Measurements from ENCODE around the gene ABHD16A. TPM values are rescaled to one million over a fixed set of nuclear protein-coding genes. Genes with fewer than 3 reads are reported as not detected.

Gene ABHD16A
- total RNA-seq, 2 experiments from 2014 or later = 33.3 to 35.8 TPM

DNA sequence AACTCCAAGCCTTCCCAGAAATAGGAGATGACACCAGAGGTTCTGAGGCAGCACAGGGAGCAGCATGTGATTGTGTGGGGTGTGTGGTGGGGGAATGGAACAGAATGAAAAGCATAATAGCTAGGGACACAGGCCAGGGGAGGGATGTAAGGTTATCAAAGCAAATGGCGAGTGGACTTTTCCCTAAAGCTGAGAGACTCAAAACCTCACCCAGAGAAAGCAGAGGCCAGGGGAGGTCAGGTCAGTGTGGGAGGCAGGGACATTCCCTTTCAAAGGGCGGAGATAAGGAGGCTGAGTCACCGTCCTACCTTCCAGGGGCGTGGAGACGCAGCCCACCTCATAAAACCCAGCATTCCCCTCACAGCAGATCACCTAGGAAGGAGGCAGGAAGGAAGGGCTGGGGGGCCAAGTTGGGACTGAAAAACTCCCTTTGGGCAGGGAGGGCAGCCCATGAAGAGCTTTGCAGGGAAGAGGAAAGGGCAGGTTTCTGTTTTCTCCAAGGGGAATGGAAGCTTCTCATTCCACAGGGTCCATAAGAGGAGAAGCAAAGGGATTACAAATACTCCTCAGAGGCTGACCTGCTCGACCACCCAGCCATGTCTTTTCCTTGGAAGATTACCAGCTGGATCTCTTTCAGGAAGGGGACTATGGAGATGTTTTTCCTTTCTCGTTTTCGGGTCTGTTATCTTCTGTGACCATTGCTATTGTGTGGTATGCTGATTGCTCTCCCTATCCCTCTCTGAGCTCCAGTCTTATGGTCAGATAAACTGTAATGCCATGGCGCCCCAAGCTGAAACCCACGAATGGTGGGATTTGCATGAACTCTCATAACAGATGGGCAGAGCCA, 12.7 kb downstream of the ABHD16A start:
- H3K9me3 Mint-ChIP-seq = no peaks in the 10 kb centered on the region
- H3K27me3 Mint-ChIP-seq = no peaks in the 10 kb centered on the region
- H3K36me3 Mint-ChIP-seq = peaks cover 11% of the 10 kb centered on the region
- no peak for DNase-seq
- H3K4me3 Mint-ChIP-seq = no peak overlapping the region
- peak overlapping the region; percentile 40 for H3K27ac Mint-ChIP-seq
- H3K4me1 Mint-ChIP-seq = peaks cover 2% of the 10 kb centered on the region

GRCh38 chr6:31689249-31690110, 13.6 kb downstream of the ABHD16A start:
- Mint-ChIP-seq H3K27ac (peak overlapping the region; percentile 16), H3K36me3 (peaks cover 11% of the 10 kb centered on the region), H3K27me3 (no peaks in the 10 kb centered on the region), H3K9me3 (no peaks in the 10 kb centered on the region), H3K4me1 (peaks cover 2% of the 10 kb centered on the region), H3K4me3 (no peak overlapping the region)
- no peak for DNase-seq

DNA sequence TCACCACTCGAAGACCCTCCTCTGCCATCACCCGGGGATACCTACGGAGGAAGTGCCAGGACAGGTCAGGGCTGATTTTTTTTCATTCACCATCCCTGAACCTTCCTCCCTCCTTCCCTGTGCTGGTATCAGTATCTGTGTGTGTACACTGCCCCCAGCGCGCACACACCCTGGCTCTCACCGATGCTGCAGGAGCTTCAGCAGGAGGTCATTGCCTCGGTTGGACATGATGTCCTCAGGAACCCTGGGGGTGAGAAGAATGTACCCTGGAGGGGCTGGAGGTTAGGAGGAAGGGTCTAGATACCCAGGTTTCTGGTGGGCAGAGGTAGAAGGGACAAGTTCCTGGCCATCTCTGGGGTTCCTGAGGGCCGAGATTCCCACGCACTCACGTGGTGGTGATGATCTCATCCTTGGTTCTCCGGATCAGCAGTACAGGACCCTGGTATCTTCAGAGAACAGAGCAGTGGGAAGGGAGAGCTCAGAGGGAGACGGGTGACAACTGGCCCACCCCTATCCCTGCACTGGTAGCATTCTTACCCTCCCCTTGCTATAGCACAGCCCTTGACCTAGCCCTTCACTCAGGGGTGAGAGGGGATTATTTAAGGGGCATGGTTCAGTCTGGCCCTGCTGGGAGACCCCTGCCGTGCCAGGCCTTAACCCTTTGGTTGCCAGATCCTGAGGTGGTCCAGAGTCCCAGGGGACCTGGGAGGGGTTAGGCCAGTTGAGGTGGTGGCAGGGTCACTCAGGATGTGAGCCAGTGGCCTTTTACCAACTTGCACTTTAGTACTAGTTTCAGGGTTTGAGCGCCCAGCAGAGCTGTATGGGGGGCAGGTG, 15.0 kb downstream of the ABHD16A start:
- peaks cover 8% of the 10 kb centered on the region for H3K36me3 Mint-ChIP-seq
- H3K4me1 Mint-ChIP-seq = peaks cover 2% of the 10 kb centered on the region
- no peak for DNase-seq
- no peaks in the 10 kb centered on the region for H3K9me3 Mint-ChIP-seq
- H3K4me3 Mint-ChIP-seq = no peak overlapping the region
- no peaks in the 10 kb centered on the region for H3K27me3 Mint-ChIP-seq
- H3K27ac Mint-ChIP-seq = no peak overlapping the region

- no peak for DNase-seq
- H3K27me3 Mint-ChIP-seq = no peaks in the 10 kb centered on the region
- no peak overlapping the region for H3K27ac Mint-ChIP-seq
- H3K9me3 Mint-ChIP-seq = no peaks in the 10 kb centered on the region
- no peak overlapping the region for H3K4me3 Mint-ChIP-seq
- H3K4me1 Mint-ChIP-seq = peaks cover 2% of the 10 kb centered on the region
- peaks cover 4% of the 10 kb centered on the region for H3K36me3 Mint-ChIP-seq
These were observed 15.8 kb downstream of the ABHD16A start for GRCh38 chr6:31687321-31687720.

DNA sequence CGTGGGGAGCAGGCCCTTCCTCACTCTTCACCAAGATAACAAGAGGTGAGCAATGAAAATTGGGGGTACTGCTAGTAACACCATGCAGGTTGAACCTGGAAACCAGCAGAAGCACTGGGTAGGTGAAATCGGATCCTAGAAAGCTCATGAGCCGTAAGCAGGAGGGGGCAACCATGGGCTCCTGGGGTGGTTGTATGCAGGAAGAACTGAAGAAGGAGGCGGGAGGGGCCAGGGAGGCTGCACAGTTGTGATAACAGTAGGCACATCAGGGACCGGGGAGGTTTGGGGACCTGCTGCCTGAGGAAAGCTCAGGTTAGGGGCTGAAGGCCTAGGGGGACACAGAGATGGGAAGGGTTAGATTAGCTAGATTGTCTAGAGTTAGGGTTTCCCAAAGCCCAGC, 16.6 kb downstream of the ABHD16A start:
- peaks cover 5% of the 10 kb centered on the region for H3K36me3 Mint-ChIP-seq
- no peaks in the 10 kb centered on the region for H3K27me3 Mint-ChIP-seq
- H3K4me3 Mint-ChIP-seq = no peak overlapping the region
- no peak overlapping the region for H3K27ac Mint-ChIP-seq
- no peak for DNase-seq
- peaks cover 6% of the 10 kb centered on the region for H3K4me1 Mint-ChIP-seq
- no peaks in the 10 kb centered on the region for H3K9me3 Mint-ChIP-seq

- no peak overlapping the region for H3K4me3 Mint-ChIP-seq
- DNase-seq = no peak
These were observed 19.5 kb downstream of the ABHD16A start for GRCh38 chr6:31683591-31683990.

DNA sequence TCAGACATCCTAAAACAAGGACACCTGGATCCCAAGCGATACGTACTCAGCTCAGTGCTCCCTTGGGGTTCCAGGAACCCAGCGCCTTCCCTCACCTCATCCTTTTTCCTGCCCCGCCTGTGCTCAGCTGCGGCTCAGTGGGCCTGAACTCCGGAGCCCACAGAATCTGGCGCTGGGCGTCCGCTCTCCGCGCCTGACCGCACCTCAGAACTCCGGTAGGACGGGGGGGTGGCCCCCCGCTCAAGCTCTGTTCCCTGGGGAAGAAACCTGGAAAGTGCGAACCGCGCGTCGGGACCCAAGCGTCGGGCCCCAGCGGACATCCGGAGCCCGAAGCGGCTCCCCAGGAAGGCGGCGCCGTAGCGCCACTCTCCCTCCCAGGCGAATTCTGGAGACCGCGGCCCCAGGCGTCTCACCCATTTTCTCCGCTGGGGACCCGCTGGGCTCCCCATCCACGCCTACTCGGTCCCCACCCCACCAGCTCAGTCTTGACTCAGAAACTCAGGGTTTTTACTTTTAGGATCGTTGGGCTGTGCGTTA, 21.9 kb downstream of the ABHD16A start:
- Mint-ChIP-seq H3K36me3 (peaks cover 6% of the 10 kb centered on the region), H3K27ac (peak overlapping the region; percentile 8), H3K4me3 (peak overlapping the region; percentile 65), H3K27me3 (no peaks in the 10 kb centered on the region), H3K4me1 (peaks cover 14% of the 10 kb centered on the region), H3K9me3 (no peaks in the 10 kb centered on the region)
- DNase-seq = peak; percentile 64

More at GRCh38 chr6:31683591-31683990, 19.5 kb downstream of the ABHD16A start:
- Mint-ChIP-seq H3K27ac (no peak overlapping the region), H3K9me3 (no peaks in the 10 kb centered on the region), H3K36me3 (peaks cover 6% of the 10 kb centered on the region), H3K4me1 (peaks cover 14% of the 10 kb centered on the region), H3K27me3 (no peaks in the 10 kb centered on the region)

- peaks cover 14% of the 10 kb centered on the region for H3K4me1 Mint-ChIP-seq
These were observed 22.6 kb downstream of the ABHD16A start, which contains the start of gene LY6G5C for GRCh38 chr6:31680226-31681134. TSS of gene LY6G5C (minus strand) at chr6:31681067. CDS start at chr6:31680373, 694 bp downstream.

GRCh38 chr6:31677955-31678354, 25.2 kb downstream of the ABHD16A start:
- Mint-ChIP-seq H3K36me3 (peaks cover 2% of the 10 kb centered on the region), H3K27me3 (no peaks in the 10 kb centered on the region), H3K4me3 (no peak overlapping the region), H3K9me3 (no peaks in the 10 kb centered on the region), H3K4me1 (peaks cover 14% of the 10 kb centered on the region), H3K27ac (no peak overlapping the region)
- DNase-seq = no peak

More at GRCh38 chr6:31680226-31681134, 22.6 kb downstream of the ABHD16A start, which contains the start of gene LY6G5C:
- no peaks in the 10 kb centered on the region for H3K9me3 Mint-ChIP-seq
- peak; percentile 61 for DNase-seq
- peak within 1 kb of the TSS; percentile 65 for H3K4me3 Mint-ChIP-seq
- peaks cover 2% of the 10 kb centered on the region for H3K36me3 Mint-ChIP-seq
- no peaks in the 10 kb centered on the region for H3K27me3 Mint-ChIP-seq
- H3K27ac Mint-ChIP-seq = peak within 1 kb of the TSS; percentile 8

GRCh38 chr6:31676904-31677303, 26.2 kb downstream of the ABHD16A start:
- DNase-seq = no peak
- Mint-ChIP-seq H3K27ac (no peak overlapping the region), H3K4me3 (no peak overlapping the region), H3K27me3 (no peaks in the 10 kb centered on the region), H3K9me3 (no peaks in the 10 kb centered on the region), H3K36me3 (peaks cover 7% of the 10 kb centered on the region), H3K4me1 (peaks cover 14% of the 10 kb centered on the region)

- peaks cover 9% of the 10 kb centered on the region for H3K4me1 Mint-ChIP-seq
- H3K27ac Mint-ChIP-seq = no peak overlapping the region
- H3K9me3 Mint-ChIP-seq = no peaks in the 10 kb centered on the region
- DNase-seq = no peak
- H3K27me3 Mint-ChIP-seq = no peaks in the 10 kb centered on the region
- H3K4me3 Mint-ChIP-seq = no peak overlapping the region
- peaks cover 5% of the 10 kb centered on the region for H3K36me3 Mint-ChIP-seq
These were observed 26.7 kb downstream of the ABHD16A start for GRCh38 chr6:31676322-31676903.

- Mint-ChIP-seq H3K27ac (peak within 1 kb of the TSS; percentile 29), H3K27me3 (no peaks in the 10 kb centered on the region), H3K36me3 (peaks cover 45% of the 10 kb centered on the region), H3K9me3 (no peaks in the 10 kb centered on the region), H3K4me3 (no peak within 1 kb of the TSS), H3K4me1 (peaks cover 22% of the 10 kb centered on the region)
- DNase-seq = no peak
These were observed 33.4 kb downstream of the ABHD16A start, which contains the start of gene LY6G5B for GRCh38 chr6:31669676-31670075. TSS of gene LY6G5B (plus strand) at chr6:31669976. CDS start at chr6:31670951, 975 bp downstream.

- H3K4me1 Mint-ChIP-seq = peaks cover 41% of the 10 kb centered on the region
- DNase-seq = no peak
- H3K27me3 Mint-ChIP-seq = no peaks in the 10 kb centered on the region
- H3K4me3 Mint-ChIP-seq = peak overlapping the region; percentile 96
- H3K9me3 Mint-ChIP-seq = no peaks in the 10 kb centered on the region
- peak overlapping the region; percentile 97 for H3K27ac Mint-ChIP-seq
- peaks cover 65% of the 10 kb centered on the region for H3K36me3 Mint-ChIP-seq
These were observed 36.7 kb downstream of the ABHD16A start for GRCh38 chr6:31666337-31666965.
